IPS-20b (cell line): ENCODE measurements around the gene AMY2B.
A peak's percentile ranks its signal among the peaks of the same experiment; 100 is the strongest.
"Not testable (repeated sequence)": the region's sequence is repeated elsewhere in the genome, so short reads cannot be mapped to it uniquely, and the experiment has no call there.

ENCODE experiments used
- H3K27ac ChIP-seq: one replicate; pipeline ENCODE4 v1.5.1; 2013; ENCODE audit warnings: low read length
- H3K27me3 ChIP-seq: 2 replicates; pipeline ENCODE4 v1.6.1; 2013; ENCODE audit warnings: mild to moderate bottlenecking, low read length, inconsistent platforms; ENCODE audit not compliant: insufficient read depth
- H3K36me3 ChIP-seq: 2 replicates; pipeline ENCODE4 v1.6.1; 2013; ENCODE audit warnings: low read depth, mild to moderate bottlenecking, inconsistent platforms, low read length, moderate library complexity; ENCODE audit not compliant: insufficient read depth
- H3K4me1 ChIP-seq: 2 replicates; pipeline ENCODE4 v1.6.1; 2013; ENCODE audit warnings: mild to moderate bottlenecking, control low read depth, inconsistent platforms, low read length, moderate library complexity; ENCODE audit not compliant: insufficient read depth
- H3K4me3 ChIP-seq: 2 replicates; pipeline ENCODE4 v1.5.1; 2013; ENCODE audit warnings: mild to moderate bottlenecking, low read length, inconsistent platforms
- H3K9ac ChIP-seq: 2 replicates; pipeline ENCODE4 v1.6.1; 2013; ENCODE audit warnings: low read depth, mild to moderate bottlenecking, inconsistent platforms, low read length, moderate library complexity
- H3K9me3 ChIP-seq: 2 replicates; pipeline ENCODE4 v1.6.1; 2013; ENCODE audit warnings: mild to moderate bottlenecking, low read depth, low read length, inconsistent platforms; ENCODE audit not compliant: insufficient read depth

Gene AMY2B

DNA sequence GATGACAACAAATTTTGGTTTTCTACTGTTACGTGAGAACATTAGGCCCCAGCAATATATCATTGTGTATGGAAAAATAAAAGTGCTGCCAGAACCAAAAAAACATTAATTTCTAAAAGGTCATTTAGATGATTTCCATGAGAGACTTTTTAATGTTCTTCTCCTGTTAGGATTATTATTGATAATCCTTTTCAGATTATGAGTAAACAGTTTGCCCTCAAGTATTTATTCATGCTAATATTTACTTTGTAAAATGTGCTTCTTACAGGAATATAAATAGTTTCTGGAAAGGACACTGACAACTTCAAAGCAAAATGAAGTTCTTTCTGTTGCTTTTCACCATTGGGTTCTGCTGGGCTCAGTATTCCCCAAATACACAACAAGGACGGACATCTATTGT lies at the start of gene AMY2B:
Gene AMY2B, plus strand, starts transcription at position 301 of the 400 bp plus-strand sequence. Its CDS starts 14 bp downstream, at position 315.
- H3K9ac ChIP-seq, H3K9me3 ChIP-seq, H3K4me1 ChIP-seq, H3K27me3 ChIP-seq, H3K36me3 ChIP-seq, H3K27ac ChIP-seq, H3K4me3 ChIP-seq: not testable (repeated sequence)

DNA sequence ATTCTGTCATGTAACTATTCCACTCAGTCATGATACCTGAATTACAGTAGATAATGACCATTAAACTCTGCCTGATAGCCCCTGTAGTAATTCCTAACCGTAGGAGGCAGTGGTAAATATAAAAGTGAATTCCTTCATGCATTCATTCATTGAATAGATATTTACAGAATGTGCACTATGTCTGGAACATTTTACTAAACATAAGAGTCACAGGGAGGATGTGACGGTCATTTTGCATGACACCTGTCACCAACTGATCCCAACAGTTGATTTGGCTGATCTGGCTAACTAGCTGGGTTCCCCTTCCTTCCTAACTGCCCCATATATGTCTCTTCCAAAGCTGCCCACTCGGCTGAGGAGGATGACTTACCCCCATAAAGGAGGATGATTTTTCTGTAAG lies 48.0 kb upstream of the AMY2B start:
- no peaks in the 10 kb centered on the region; the same call in 1 of the 2 replicates for H3K4me1 ChIP-seq
- no peak overlapping the region for H3K27ac ChIP-seq
- H3K4me3 ChIP-seq = no peak overlapping the region
- H3K9ac ChIP-seq = no peak overlapping the region
- H3K9me3 ChIP-seq = no peaks in the 10 kb centered on the region
- peaks cover 4% of the 10 kb centered on the region; the same call in 1 of the 2 replicates for H3K36me3 ChIP-seq
- H3K27me3 ChIP-seq = no peaks in the 10 kb centered on the region

DNA sequence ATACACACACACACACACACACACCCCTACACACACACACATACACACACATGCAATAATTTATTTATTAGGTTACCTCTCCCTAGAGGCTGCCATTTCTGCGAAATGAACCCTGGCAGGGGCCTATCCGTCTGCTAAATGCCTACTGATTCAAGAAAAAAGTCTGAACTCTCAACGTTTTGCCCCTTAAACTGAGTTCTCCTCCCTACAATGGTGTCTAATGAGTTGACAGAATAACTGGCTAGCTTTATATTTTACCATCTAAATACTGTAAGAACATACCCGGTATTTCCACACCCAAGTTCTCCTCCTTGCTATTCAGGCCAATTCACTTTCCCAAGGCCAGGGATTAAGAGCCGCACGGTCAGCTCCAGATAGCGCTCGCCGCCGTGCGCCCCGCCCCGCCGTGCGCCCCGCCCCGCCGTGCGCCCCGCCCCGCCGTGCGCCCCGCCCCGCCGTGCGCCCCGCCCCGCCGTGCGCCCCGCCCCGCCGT lies 46.2 kb upstream of the AMY2B start:
- no peaks in the 10 kb centered on the region; the same call in 1 of the 2 replicates for H3K4me1 ChIP-seq
- peak overlapping the region; percentile 73 for H3K4me3 ChIP-seq
- no peaks in the 10 kb centered on the region for H3K27me3 ChIP-seq
- H3K27ac ChIP-seq = no peak overlapping the region
- no peaks in the 10 kb centered on the region for H3K9me3 ChIP-seq
- H3K36me3 ChIP-seq = peaks cover 9% of the 10 kb centered on the region; the same call in 1 of the 2 replicates
- no peak overlapping the region for H3K9ac ChIP-seq

DNA sequence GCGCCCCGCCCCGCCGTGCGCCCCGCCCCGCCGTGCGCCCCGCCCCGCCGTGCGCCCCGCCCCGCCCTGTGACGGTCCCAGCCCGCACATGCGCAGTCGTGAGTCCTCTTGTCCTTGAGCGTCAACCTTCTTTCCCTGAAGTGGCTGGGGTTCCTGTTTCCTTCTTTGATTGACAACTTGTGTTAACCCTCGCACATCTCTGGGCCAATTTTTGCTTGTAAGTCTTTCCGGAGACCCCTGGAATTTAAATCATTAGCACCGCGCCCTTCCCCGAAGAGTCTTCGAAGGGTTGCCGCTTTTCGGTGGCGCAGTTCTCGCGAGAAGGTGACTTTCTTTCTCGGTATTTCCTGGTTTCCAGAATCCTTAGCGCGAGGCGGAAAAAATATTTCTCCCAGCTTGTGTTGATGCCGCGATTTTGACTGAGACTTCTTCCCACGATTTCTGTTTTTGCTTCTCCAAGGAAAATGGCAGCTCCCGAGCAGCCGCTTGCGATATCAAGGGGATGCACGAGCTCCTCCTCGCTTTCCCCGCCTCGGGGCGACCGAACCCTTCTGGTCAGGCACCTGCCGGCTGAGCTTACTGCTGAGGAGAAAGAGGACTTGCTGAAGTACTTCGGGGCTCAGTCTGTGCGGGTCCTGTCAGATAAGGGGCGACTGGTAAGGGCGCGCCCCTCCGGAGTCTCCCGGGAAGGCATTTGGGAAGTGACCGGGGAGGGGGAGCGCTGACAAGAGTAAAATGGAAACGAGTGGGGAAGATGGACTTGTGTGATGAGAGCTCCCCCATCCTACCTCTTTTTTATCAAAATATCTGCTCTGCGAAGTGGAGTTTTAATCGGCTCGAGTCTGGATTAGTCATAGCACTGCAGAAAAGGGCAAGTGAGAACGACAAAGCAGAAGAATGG lies 45.5 kb upstream of the AMY2B start, which contains the start of gene RNPC3:
Gene RNPC3, plus strand, starts transcription at position 93 of the 901 bp plus-strand sequence. Its CDS starts 372 bp downstream, at position 465.
- H3K27me3 ChIP-seq = no peaks in the 10 kb centered on the region

DNA sequence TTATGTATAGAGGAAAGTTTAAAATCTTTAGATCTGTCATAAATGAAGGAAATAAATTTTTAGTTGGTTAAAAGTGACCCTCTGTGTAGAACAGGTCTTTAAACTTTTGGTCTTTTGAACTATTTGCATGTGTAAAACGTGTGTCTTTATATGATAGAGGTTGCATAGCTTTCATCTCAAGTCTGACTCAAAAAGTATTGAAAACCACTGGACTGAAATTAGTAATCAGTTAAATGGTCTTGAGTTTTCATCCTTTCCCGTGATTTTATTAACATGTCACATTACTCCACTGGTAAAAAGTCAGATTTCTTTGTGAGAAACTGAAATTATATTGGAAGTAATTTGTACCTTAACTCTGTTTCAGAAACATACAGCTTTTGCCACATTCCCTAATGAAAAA lies 44.1 kb upstream of the AMY2B start:
- Histone ChIP-seq H3K9ac (peak overlapping the region; percentile 95; the same call in 1 of the 2 replicates), H3K27ac (no peak overlapping the region), H3K4me1 (no peaks in the 10 kb centered on the region; the same call in 1 of the 2 replicates), H3K9me3 (no peaks in the 10 kb centered on the region), H3K4me3 (peak overlapping the region; percentile 97), H3K36me3 (peaks cover 12% of the 10 kb centered on the region; the same call in 1 of the 2 replicates), H3K27me3 (no peaks in the 10 kb centered on the region)

More for the DNA sequence above, 45.5 kb upstream of the AMY2B start, which contains the start of gene RNPC3:
- Histone ChIP-seq H3K4me1 (no peaks in the 10 kb centered on the region; the same call in 1 of the 2 replicates), H3K36me3 (peaks cover 12% of the 10 kb centered on the region; the same call in 1 of the 2 replicates), H3K9me3 (no peaks in the 10 kb centered on the region), H3K4me3 (peak within 1 kb of the TSS; percentile 97), H3K27ac (peak within 1 kb of the TSS; percentile 62), H3K9ac (peak within 1 kb of the TSS; percentile 95)

DNA sequence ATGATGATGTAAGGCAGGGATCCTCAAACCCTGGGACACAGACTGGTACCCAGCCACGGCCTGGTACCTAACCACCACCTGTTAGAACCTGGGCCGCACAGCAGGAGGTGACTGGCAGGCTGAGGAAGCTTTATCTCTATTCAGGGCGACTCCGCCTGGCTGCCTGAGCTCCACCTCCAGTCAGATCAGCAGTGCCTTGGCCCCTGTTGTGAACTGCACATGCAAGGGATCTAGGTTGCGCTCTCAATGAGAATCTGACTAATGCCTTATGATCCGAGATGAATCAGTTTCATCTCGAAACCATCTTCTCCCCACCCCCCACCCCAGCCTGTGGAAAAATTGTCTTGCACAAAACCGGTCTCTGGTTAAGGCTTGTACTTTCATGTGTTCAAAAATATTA lies 41.6 kb upstream of the AMY2B start:
- Histone ChIP-seq H3K4me1 (no peaks in the 10 kb centered on the region; the same call in 1 of the 2 replicates), H3K27me3 (no peaks in the 10 kb centered on the region), H3K36me3 (peaks cover 25% of the 10 kb centered on the region; the same call in 1 of the 2 replicates), H3K9me3 (no peaks in the 10 kb centered on the region), H3K9ac (no peak overlapping the region), H3K4me3 (no peak overlapping the region), H3K27ac (no peak overlapping the region)

DNA sequence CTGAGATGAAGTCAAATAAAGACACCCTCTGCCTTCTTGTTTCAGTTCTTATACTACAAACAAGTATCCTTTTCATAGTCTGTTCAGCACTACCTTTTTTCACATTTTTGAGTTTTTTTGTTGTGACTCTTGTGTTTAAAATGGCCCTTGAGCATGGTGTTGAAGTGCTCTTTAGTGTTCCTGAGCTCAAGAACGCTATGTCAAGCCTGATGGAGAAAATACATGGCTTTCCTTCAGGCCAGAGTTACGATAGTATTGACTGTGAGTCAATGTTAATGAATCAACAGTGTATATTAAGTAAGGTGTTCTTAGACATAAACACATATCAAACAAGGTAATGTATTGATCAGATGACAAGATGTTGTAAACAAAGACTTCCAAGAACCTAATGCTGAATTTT lies 33.2 kb upstream of the AMY2B start:
- Histone ChIP-seq H3K4me1 (no peaks in the 10 kb centered on the region), H3K9ac (no peak overlapping the region), H3K4me3 (no peak overlapping the region), H3K27ac (no peak overlapping the region), H3K36me3 (peaks cover 90% of the 10 kb centered on the region), H3K9me3 (no peaks in the 10 kb centered on the region), H3K27me3 (no peaks in the 10 kb centered on the region)

DNA sequence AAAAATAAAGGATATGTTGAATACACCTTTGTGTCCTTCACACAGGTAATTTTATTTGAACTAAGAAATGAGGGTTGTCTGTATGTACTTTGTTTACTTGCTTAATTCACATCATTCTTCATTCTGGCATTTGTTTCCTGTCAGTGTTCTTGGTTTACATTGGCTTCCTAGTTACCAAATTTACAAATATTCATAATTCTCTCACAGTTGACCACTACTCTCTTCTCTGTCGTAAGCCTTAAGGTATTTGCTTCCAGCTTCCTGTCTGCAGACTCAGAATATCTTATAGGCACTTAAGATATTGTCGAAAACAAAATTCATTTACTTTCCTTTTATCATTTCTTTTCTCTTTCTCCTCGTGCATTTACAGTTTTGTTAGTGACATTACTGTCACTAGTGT lies 30.0 kb upstream of the AMY2B start:
- Histone ChIP-seq H3K9me3 (no peaks in the 10 kb centered on the region), H3K4me3 (no peak overlapping the region), H3K36me3 (peaks cover 88% of the 10 kb centered on the region), H3K4me1 (no peaks in the 10 kb centered on the region), H3K9ac (no peak overlapping the region), H3K27me3 (no peaks in the 10 kb centered on the region), H3K27ac (no peak overlapping the region)

DNA sequence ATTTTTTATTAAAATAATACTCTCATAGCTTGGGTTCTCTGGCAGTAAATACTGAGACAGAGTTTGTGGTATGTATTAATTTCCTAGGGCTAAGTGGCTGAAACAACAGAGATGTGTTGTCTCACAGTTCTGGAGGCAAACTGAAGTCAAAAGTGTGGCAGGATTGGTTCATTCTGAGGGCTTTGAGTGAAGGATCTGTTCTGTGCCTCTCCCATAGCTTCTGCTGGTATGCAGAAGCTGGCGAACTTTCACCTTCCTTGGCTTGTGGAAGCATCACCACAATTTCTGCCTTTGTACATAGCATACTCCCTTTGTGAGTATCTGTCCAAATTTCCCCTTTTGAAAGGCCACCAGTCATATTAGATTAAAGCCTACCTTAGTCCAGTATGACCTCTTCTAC lies 24.9 kb upstream of the AMY2B start:
- H3K9me3 ChIP-seq = no peaks in the 10 kb centered on the region
- peaks cover 84% of the 10 kb centered on the region for H3K36me3 ChIP-seq
- no peak overlapping the region for H3K4me3 ChIP-seq
- no peak overlapping the region for H3K9ac ChIP-seq
- no peaks in the 10 kb centered on the region for H3K4me1 ChIP-seq
- H3K27ac ChIP-seq = no peak overlapping the region
- H3K27me3 ChIP-seq = no peaks in the 10 kb centered on the region

DNA sequence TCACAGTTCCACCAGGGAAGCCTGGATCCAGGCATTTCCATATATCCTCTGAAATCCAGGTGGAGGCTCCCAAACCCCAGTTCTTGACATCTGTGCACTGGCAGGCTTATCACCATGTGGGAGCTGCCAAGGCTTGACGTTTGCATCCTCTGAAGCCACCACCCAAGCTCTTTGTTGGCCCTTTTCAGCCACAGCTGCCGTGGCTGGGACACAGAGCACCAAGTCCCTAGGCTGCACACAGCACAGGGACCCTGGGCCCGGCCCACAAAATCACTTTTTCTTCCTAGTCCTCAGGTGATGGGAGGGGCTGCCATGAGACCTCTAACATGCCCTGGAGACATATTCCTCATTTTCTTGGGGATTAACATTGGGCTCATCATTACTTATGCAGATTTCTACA lies 23.5 kb upstream of the AMY2B start:
- H3K27ac ChIP-seq = no peak overlapping the region
- H3K4me1 ChIP-seq = no peaks in the 10 kb centered on the region
- no peaks in the 10 kb centered on the region for H3K27me3 ChIP-seq
- H3K9ac ChIP-seq = no peak overlapping the region
- H3K4me3 ChIP-seq = no peak overlapping the region
- H3K9me3 ChIP-seq = no peaks in the 10 kb centered on the region
- peaks cover 89% of the 10 kb centered on the region for H3K36me3 ChIP-seq

DNA sequence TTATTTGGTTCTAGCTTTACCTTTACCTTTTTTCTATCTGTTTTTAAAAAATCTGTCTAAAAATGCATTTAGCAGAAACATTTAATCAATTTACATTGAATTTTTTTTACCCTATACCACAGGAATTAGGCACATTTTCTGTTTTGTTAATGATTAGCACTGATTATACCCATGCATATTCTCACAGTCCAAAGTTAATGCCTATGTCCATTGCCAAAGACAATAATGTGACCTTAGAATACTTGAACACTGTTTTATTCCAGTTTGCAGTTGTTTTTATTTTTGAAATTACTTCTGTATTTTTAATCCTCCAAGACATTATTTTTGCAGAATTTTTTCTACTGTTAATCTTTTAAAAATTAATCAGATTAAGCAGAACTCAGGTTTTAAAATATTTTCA lies 11.0 kb upstream of the AMY2B start:
- Histone ChIP-seq H3K27ac (no peak overlapping the region), H3K4me1 (no peaks in the 10 kb centered on the region), H3K27me3 (no peaks in the 10 kb centered on the region), H3K9ac (no peak overlapping the region), H3K36me3 (no peaks in the 10 kb centered on the region), H3K9me3 (no peaks in the 10 kb centered on the region), H3K4me3 (no peak overlapping the region)

DNA sequence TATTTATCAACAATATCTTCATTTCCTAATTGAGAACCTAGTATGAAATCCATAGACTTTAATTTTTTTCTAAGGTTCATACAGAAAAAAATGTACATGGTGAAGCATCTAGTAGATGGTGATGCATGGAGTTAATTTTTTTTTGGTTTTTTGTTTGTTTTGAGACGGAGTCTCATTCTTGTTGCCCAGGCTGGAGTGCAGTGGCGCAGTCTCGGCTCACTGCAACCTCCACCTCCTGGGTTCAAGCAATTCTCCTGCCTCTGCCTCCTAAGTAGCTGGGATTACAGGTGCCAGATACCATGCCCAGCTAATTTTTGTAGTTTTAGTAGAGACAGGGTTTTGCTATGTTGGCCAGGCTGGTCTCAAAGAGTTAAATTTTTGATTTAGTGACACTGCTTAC lies 10.3 kb upstream of the AMY2B start:
- not testable (repeated sequence) for H3K9me3 ChIP-seq, H3K36me3 ChIP-seq, H3K9ac ChIP-seq, H3K4me1 ChIP-seq, H3K4me3 ChIP-seq, H3K27ac ChIP-seq, H3K27me3 ChIP-seq
